Stimulated activated CD4-positive, alpha-beta T cell treated with anti-CD3 and anti-CD28 coated beads, Interleukin-15, amount 100 ng/mL, for 1 hour (primary cell): Measurements from ENCODE around the gene NADSYN1.

ENCODE experiments used
- DNase-seq, 2 donors: peaks; one replicate each; pipeline ENCODE4 v3.0.0-alpha.2; 2020; ENCODE audit warnings: low read depth in 1 of 2, low spot score in 1 of 2

NADSYN1 gene

DNA sequence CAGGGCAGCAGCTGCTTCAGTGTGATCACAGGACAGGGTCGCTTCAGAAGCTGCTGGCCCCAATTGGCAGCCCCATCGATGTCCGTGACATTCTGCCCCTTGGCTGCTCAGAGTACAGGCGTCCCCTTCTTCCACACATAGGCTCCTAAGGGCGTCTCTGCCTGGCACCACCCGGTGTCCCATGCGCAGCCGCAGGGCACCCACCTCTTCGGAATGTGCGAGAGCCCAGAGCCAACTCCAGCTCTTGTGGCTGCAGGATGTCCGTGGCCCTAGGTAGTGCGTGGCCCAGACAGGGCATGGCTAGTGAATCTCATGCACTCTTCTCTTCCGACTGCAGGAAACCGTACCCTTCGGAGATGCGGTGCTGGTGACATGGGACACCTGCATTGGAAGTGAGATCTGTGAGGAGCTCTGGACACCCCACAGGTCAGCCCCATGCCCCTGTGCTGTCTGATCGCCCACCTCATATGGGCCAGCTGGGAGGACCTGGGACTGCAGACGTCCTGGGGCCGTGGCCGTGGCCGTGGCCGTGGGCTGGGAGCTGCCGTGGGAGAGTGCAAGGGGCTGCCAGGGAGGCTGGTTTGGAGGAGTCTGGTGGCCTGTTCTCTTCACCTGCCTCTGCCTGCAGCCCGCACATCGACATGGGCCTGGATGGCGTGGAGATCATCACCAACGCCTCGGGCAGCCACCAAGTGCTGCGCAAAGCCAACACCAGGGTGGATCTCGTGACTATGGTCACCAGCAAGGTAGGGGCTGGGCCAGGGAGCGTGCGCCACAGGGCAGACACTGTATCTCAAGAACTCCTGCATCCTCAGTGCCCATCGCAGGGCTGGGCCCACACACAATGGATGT lies 20.2 kb downstream of the NADSYN1 start:
- no peak for DNase-seq

- no peak for DNase-seq
These were observed 20.7 kb downstream of the NADSYN1 start for GRCh38 chr11:71473793-71474080.

GRCh38 chr11:71474141-71474770 lies 21.3 kb downstream of the NADSYN1 start:
- DNase-seq = no peak

GRCh38 chr11:71474771-71475483 lies 21.9 kb downstream of the NADSYN1 start:
- DNase-seq = no peak

DNA sequence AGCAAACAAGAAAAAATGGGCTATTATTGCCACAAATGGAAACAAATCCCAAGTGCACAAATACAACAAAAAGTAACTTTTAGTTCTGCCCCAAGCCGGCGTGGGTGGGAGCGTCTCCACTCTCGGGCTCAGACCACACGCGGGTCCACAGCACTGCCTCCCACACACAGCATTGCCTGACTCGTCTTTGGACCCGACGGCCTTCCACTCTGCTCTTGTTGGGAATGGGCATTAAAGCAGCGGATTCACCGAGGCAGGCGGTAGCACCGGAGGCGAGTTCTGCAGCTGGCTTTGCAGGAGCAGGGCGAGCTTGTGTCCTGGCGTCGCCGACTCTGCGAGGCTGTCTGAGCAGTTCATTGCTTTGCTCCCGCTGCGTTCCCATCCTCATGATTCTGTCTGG lies 23.0 kb downstream of the NADSYN1 start:
- DNase-seq = no peak

GRCh38 chr11:71476926-71477640 lies 24.1 kb downstream of the NADSYN1 start:
- no peak for DNase-seq

DNA sequence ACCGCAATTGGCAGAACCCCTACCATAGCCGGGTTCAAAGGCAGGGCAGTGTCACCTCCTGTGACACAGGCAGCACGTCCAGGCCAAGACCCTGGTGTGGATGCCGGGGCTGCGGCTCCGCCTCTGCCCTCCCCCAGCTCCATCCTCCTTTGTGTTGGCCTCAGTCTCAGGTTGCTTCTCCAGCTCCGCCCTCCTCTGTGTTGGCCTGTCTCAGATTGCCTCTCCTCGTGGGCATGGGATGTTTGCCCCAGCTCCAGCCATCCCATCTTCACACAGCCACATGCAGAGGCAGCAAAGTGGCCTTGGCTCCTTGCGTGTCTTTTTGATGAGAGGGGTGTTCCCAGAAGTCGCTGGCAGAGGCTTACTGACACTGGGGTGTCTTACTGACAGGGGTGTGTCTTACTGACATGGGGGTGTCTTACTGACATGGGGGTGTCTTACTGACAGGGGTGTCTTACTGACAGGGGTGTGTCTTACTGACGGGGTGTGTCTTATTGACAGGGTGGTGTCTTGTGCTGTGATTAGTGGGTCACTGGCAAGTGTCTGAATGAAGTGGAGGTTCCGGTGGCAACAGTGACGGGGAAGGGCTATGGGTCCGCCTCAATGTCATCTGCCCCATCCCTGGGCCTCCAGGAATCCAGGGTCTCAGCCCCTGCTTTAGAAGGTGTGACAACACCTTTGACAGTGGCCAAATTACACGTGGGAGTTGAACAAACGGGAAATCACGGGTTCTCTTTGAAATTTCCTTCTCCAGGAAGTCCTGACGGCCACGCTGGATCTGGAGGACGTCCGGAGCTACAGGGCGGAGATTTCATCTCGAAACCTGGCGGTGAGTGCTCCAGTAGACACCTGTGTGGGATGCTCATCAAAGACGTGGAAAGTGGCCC lies 24.9 kb downstream of the NADSYN1 start:
- no peak for DNase-seq

- no peak for DNase-seq
These were observed 25.5 kb downstream of the NADSYN1 start for GRCh38 chr11:71478528-71478840.

DNA sequence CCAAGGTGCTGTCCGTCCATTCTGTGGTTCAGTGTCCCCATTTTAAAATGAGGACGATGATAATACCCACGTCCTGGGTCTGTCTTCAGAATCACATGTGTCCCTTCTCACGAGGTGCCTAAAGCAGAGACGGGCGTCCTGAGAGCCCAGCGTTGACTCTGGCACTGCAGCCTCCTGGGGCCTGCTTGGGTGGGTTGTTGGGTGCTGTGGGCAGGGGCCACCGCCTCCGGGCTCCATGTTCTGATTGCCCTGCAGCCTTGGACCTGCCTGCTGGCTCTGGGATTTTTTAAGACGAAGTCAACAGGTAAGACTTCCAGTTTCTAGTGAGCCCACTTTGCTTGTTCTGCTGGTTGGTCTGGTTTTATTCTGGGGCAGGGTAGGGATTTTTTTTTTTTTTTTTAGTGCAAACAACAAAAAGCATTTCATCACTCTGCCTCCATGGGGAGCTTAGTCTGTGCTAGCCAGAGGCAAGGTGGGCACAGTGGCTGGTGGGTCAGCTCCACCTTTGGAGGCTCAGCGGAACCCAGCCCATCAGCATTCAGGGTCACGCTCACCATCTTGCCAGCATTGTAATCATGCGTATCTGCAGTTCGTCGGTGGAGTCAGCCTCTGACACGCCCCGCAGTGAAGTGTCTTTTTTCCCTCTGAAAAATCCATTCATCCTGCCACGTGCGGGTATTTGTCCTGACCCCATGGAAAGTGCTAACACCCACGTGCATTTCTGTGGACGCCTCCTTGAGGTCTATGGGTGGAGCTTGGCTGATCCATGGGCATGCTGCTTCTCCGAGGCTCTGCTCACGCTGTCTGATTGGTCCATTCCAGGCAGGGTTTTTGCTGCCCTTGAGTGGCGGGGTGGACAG lies 28.3 kb downstream of the NADSYN1 start:
- DNase-seq = no peak

DNA sequence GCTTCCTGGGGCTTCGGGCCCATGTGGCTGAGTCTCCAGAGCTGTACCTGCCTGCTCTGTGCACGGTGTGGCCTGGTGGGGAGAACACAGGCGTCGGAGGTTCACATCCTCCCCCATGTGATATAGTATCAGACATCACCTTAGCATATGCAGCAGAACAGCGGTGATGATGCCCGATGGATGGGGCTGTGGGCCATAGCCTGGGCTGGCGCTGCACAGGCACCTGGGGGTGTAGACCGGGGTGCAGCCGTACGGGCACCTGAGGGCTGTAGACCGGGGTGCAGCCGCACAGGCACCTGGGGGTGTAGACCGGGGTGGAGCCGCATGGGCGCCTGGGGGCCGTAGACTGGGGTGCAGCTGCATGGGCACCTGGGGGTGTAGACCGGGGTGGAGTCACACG lies 29.2 kb downstream of the NADSYN1 start:
- no peak for DNase-seq

GRCh38 chr11:71482746-71483364 lies 29.9 kb downstream of the NADSYN1 start:
- DNase-seq = no peak

- DNase-seq = no peak
These were observed 30.7 kb downstream of the NADSYN1 start for GRCh38 chr11:71483692-71484091.

DNA sequence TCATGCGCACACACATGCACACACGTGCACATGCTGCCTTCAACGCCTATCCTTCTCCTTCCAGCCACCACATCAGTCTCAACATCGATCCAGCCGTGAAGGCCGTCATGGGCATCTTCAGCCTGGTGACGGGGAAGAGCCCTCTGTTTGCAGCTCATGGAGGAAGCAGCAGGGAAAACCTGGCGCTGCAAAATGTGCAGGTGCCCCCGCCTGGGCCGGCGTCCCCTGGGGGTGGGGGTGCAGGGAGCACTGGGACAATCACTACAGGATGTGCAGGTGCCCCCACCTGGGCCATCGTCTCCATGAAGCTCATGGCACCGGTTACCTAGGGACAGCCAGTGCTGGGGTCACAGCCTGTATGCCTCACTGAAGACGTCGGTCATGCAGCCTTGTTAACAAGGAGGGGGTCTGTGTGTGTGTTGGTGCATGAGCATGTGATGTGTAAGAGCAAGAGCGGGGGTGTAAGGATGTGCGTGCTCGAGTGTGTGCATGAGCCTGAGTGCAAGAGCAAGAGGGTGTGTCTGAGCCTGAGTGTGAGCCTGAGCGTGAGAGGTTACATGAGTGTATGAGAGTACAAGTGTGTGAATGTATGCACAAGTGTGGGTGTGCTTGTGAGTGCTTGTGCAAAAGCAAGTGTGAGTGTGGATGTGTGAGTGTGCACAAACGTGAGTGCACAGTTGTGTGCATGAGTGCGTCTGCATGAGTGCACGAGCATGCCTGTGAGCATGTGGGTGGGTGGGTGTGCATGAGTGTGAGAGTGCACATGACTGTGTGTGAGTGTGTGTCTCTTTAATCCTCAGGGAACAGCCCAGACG lies 31.5 kb downstream of the NADSYN1 start:
- DNase-seq = no peak

- DNase-seq = no peak
These were observed 32.0 kb downstream of the NADSYN1 start for GRCh38 chr11:71485063-71485399.

GRCh38 chr11:71485466-71485865 lies 32.5 kb downstream of the NADSYN1 start:
- DNase-seq = no peak

DNA sequence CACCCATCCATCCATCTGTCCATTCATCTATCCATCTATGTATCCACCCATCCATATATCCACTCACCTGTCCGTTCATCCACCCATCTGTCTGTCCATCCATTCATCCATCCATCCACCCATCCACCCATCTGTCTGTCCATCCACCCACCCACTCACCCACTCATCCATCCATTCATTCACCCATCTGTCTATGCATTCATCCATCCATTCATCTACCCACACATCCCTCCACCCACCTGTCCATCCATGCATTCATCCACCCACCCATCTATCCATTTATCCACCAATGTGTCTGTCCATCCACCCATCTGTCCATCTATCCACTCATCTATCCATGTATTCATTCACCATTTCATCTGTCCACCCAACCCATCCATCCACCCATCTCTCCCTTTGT lies 33.3 kb downstream of the NADSYN1 start:
- DNase-seq = no peak

- no peak for DNase-seq
These were observed 35.8 kb downstream of the NADSYN1 start for GRCh38 chr11:71488681-71489270.

DNA sequence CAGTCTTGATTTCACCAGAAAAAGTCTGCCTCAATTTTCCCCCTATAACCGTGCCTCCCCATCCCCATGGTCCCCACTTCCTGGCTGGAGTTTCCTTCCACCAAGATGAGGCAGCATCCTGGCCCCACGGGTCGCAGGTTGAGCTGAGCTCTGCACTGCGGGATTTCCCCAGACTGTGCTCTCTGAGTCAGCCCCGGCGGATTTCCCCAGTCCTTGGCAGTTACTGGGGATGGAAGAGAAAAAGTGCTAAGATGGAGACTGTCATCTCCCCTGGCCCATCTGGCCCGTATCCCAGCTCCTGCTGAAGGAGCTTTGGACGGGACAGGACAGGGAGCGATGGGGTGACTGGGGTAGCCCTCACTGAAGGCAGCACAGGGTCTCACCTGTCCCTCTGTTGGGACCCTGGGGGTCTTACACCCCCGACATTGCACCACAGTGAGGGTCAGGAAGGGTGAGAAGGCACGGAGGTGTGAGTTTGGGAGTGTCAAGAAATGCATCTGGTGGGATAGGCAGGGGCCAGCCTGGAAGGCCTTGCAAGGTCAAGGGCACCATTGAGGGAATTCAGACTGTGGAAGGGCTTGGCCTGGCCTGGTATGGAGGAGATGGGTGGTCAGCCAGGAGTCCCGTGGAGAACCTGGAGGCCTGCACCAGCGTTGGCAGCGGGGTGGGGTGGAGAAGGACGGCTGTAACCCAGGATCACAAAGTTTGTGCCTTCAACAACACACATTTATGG lies 36.5 kb downstream of the NADSYN1 start:
- DNase-seq = peak in 1 of 2 donors; percentile 40
